Loucy (cell line): ENCODE results near the gene FCGR2B.

Experiments
- CTCF ChIP-seq: fragments of 200-600 bp; sonication (generic); conservative IDR thresholded peaks from 2 replicates; pipeline ENCODE4 v1.5.1; 2014; ENCODE audit warnings: mild to moderate bottlenecking, antibody characterized with exemption, low read length
- EZH2phosphoT487 ChIP-seq: fragments of 200-600 bp; IDR thresholded peaks from 2 replicates; pipeline ENCODE4 v1.6.1; 2018; ENCODE audit warnings: antibody characterized with exemption, mild to moderate bottlenecking, moderate library complexity, borderline replicate concordance

GRCh38 chr1:161705537-161705936 is 42.6 kb downstream of the FCGR2B start:
- TF ChIP-seq CTCF (no peak), EZH2phosphoT487 (no peak)
